Pancreas (tissue), 10 donors: Measurements from ENCODE around the gene FRMD7. TPM values are rescaled to one million over a fixed set of nuclear protein-coding genes. Genes with fewer than 3 reads are reported as not detected.

ENCODE experiments used
- ATAC-seq, 4 donors: fragments of 200-7000 bp; cut with Tn5 transposase; one replicate each; pipeline versions ENCODE4 v1.8.0 to v1.9.1; 2020; ENCODE audit warnings: mild to moderate bottlenecking in 4 of 4, moderate library complexity in 4 of 4
- DNase-seq, 6 donors: peaks; one replicate each; pipeline ENCODE4 v3.0.0-alpha.2; 2020
- FAIRE-seq: peaks from 2 replicates; lab custom pipeline; 2012; peaks lifted over from hg19 to GRCh38; lab: Jason Lieb, UNC
- H3K27ac ChIP-seq, 4 donors: fragments of 200-600 bp; sonication (generic); 1 replicate in 3 of 4; 2 replicates in 1 of 4; pipeline versions ENCODE4 v1.5.0 to v1.8.0; 2020
- H3K27me3 ChIP-seq, 4 donors: fragments of 200-600 bp; one replicate each; pipeline ENCODE4 v1.8.0; 2021
- H3K36me3 ChIP-seq, 3 donors: fragments of 200-600 bp; sonication (generic) in 1 of 3; one replicate each; pipeline versions ENCODE4 v1.5.0 to v1.8.0; 2020 to 2021
- H3K4me1 ChIP-seq, 3 donors: fragments of 200-600 bp; one replicate each; pipeline ENCODE4 v1.8.0; 2021
- H3K4me3 ChIP-seq, 4 donors: fragments of 200-600 bp; sonication (generic) in 2 of 4; one replicate each; pipeline versions ENCODE4 v1.5.0 to v1.8.0; 2020 to 2021
- H3K9me3 ChIP-seq, 4 donors: fragments of 200-600 bp; one replicate each; pipeline ENCODE4 v1.8.0; 2021
- WGBS, 2 donors: extraction: QIAGEN DNeasy Blood & Tissue Kit; methylation state at CpG; one replicate each; pipeline ENCODE4 v1.1.7; 2013; 5-methylcytosine and 5-hydroxymethylcytosine counted together
- intact Hi-C, 3 donors: fragments of 100-400 bp; cut with DNase I; formaldehyde crosslinking; loops; one replicate each; pipeline versions ENCODE4 v1.11.1 to v1.14.2; 2022
- polyA plus RNA-seq, 2 donors: library from polyadenylated mRNA; stranded (reverse); fragments of 200-250 nt; gene quantifications; one replicate each; pipeline ENCODE4 v1.2.3, GENCODE V29; 2013
- total RNA-seq, 6 donors: library from RNA; stranded (reverse); fragmentation: NEBNext Ultra II Directional in 4 of 6; extraction: Animal tissue kit (Norgen Biotek cat#: 25700) in 4 of 6; gene quantifications; one replicate each; pipeline versions ENCODE4 v1.2.1 to v1.2.4, GENCODE V29; 2021 to 2023
- TF ChIP-seq, protein P1 (sequence below), 4 donors: fragments of 200-600 bp; sonication (generic) in 3 of 4; IDR thresholded peaks; one replicate each; pipeline versions ENCODE4 v1.5.0 to v1.8.0; 2021; ENCODE audit warnings: antibody characterized with exemption in 4 of 4
- donor health status: healthy with polysubstance abuse.
- donor health status: DM: no; HTN: no; CAD: no; lungs with moderate emphysema.
- donor health status: DM: no; HTN: no; CAD: no.
- donor health status: control.
- donor health status: control.
- donor health status: Bipolar disorder and iron deficiency.
- donor health status: DM: yes; HTN: yes; CAD: no.
- donor health status: DM: no; HTN: no; CAD: no.
- donor health status: DM: no; HTN: no; CAD: no.
- donor health status: DM: yes; HTN: yes; CAD: no.

The FRMD7 gene
- total and polyA plus RNA-seq, 8 donors = 0.02 TPM; not detected in 7

DNA sequence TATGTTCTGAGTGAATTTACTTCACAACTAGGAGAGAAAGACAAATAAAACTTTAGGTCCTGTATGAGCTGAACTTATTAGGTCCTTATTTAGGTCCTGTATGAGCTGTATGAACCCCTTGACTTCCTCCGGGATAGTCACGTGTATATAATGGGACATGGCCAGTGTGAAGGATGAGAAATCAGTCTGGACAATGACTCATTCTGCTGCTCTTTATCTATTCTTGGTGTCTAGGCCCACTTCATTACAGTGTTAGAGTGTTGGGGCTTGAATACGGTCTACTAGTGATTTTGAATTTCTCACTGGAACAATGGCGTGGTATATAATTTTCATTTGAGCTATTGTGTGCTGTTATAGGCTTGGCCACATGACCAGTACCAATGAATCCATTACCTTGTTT lies 82.9 kb downstream of the FRMD7 start:
- no peaks in the 10 kb centered on the region for H3K36me3 ChIP-seq
- 82 to 95% methylated on average over 4 of the region's 4 CpGs for WGBS, 2 donors
- H3K4me1 ChIP-seq = no peaks in the 10 kb centered on the region
- no peak overlapping the region for H3K27ac ChIP-seq
- DNase-seq (no peak), ATAC-seq (no peak), FAIRE-seq (no peak)
- intact Hi-C loops = no loop called here
- H3K27me3 ChIP-seq = no peaks in the 10 kb centered on the region
- TF ChIP-seq, protein P1, sequence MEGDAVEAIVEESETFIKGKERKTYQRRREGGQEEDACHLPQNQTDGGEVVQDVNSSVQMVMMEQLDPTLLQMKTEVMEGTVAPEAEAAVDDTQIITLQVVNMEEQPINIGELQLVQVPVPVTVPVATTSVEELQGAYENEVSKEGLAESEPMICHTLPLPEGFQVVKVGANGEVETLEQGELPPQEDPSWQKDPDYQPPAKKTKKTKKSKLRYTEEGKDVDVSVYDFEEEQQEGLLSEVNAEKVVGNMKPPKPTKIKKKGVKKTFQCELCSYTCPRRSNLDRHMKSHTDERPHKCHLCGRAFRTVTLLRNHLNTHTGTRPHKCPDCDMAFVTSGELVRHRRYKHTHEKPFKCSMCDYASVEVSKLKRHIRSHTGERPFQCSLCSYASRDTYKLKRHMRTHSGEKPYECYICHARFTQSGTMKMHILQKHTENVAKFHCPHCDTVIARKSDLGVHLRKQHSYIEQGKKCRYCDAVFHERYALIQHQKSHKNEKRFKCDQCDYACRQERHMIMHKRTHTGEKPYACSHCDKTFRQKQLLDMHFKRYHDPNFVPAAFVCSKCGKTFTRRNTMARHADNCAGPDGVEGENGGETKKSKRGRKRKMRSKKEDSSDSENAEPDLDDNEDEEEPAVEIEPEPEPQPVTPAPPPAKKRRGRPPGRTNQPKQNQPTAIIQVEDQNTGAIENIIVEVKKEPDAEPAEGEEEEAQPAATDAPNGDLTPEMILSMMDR (IDR thresholded peaks at IDR 0.05) = no peak
- no peaks in the 10 kb centered on the region for H3K9me3 ChIP-seq
- no peak overlapping the region for H3K4me3 ChIP-seq

DNA sequence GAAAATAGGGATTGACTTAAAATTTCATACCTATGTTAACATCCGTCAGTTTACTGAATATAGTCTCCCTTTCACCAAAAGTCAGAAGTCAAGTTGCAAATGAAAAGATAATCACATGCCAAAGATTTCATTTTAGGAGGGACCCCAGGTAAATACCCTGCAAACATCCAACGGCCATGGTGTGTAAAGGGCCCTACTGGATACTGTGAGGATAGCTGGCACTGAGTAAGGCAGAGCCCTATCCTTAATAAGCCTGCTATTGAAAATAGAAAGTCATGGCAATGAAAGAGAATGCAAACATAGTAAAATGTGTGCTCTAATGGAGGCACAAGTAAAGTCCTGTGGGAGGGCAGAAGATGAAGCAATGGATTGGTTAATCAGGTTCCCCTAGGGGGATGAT lies 83.8 kb downstream of the FRMD7 start:
- intact Hi-C loops = no loop called here
- Histone ChIP-seq H3K4me1 (no peaks in the 10 kb centered on the region), H3K4me3 (no peak overlapping the region), H3K27me3 (no peaks in the 10 kb centered on the region), H3K36me3 (no peaks in the 10 kb centered on the region), H3K27ac (no peak overlapping the region), H3K9me3 (no peaks in the 10 kb centered on the region)
- no peak for ATAC-seq
- 67 to 93% methylated on average over 2 of the region's 2 CpGs for WGBS, 2 donors
- TF ChIP-seq, protein P1 (IDR thresholded peaks at IDR 0.05) = no peak
- no peak for DNase-seq
- FAIRE-seq = no peak

DNA sequence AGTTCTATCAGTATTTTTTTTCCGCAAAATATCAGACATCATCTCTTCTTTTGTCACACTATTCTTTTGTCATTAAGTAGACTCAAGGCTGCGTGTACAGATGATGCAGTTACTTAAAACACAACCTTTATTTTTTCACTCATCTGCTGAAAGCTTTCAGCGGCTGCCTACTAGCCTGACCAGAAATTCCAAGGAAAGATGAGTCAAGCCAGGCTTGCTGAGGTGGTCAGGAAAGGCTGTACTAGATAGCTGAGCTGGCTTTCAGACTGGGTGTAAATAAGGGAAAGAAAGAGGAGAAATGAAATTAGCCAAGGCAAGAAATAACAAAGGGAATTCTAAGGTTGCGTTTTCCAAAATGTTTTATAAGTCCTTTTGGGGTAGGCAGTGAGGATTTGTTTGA lies 86.8 kb downstream of the FRMD7 start:
- H3K4me3 ChIP-seq = no peak overlapping the region
- ATAC-seq (no peak), FAIRE-seq (no peak), DNase-seq (no peak)
- intact Hi-C loops = no loop called here
- no peaks in the 10 kb centered on the region for H3K36me3 ChIP-seq
- no peaks in the 10 kb centered on the region for H3K9me3 ChIP-seq
- H3K27ac ChIP-seq = no peak overlapping the region
- no peaks in the 10 kb centered on the region for H3K27me3 ChIP-seq
- TF ChIP-seq, protein P1 (IDR thresholded peaks at IDR 0.05) = no peak
- no peaks in the 10 kb centered on the region for H3K4me1 ChIP-seq
- WGBS, 2 donors = 68 to 89% methylated on average over 4 of the region's 4 CpGs

DNA sequence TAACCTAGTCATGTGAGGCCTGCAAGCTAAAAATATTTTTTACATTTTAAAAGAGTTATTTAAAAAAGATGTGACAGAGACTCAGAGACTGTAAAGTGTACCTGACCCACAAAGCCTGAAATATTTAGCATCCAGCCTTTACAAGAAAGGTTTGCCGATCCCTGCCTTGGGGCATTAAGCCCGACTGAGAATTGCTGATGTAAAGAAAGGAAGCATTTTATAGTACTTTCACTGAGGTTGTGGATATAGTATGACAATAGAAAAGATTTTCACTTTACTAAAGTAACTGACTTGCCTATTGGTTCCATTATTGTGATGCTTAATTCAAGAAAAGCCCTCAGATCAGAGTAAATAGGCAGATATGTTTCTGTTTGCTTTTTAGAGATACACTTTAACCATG lies 87.8 kb downstream of the FRMD7 start:
- intact Hi-C loops = no loop called here
- no peaks in the 10 kb centered on the region for H3K36me3 ChIP-seq
- ATAC-seq (no peak), DNase-seq (no peak), FAIRE-seq (no peak)
- H3K4me1 ChIP-seq = no peaks in the 10 kb centered on the region
- no peaks in the 10 kb centered on the region for H3K9me3 ChIP-seq
- 81 to 93% methylated on average over 2 of the region's 2 CpGs for WGBS, 2 donors
- H3K27me3 ChIP-seq = no peaks in the 10 kb centered on the region
- H3K27ac ChIP-seq = no peak overlapping the region
- no peak overlapping the region for H3K4me3 ChIP-seq
- TF ChIP-seq, protein P1 (IDR thresholded peaks at IDR 0.05) = no peak

DNA sequence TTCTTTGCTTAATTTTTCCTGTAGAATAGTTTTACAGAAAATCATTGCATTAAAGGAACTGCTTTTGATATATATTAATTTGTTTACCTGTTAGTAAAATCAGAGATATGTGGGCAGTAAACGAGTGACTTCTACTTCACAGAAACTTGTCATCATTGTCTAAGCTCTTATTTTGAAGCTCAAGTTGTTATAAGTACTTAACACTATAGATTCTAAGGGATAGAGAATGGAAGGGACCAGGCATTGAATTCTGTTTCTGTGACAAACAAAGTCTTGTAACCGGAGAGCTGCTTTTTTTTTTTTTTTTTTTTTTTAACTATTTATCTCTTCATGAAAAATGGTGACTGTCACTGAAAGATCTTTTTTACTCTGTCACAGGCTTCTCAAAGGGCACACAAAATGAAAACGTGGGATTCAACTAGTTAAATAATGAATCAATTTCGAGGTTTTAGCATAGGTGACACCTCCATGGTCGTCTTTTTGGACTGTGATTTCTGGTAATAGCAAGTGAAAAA lies 90.3 kb downstream of the FRMD7 start:
- ATAC-seq (no peak), FAIRE-seq (no peak), DNase-seq (no peak)
- WGBS, 2 donors = 46 to 62% methylated on average over 5 of the region's 5 CpGs
- intact Hi-C loops = no loop called here
- no peak overlapping the region for H3K27ac ChIP-seq
- no peaks in the 10 kb centered on the region for H3K36me3 ChIP-seq
- H3K9me3 ChIP-seq = no peaks in the 10 kb centered on the region
- H3K4me1 ChIP-seq = no peaks in the 10 kb centered on the region
- H3K27me3 ChIP-seq = peaks cover 0 to 6% (median 0%) of the 10 kb centered on the region in 4 donors
- TF ChIP-seq, protein P1 (IDR thresholded peaks at IDR 0.05) = no peak
- no peak overlapping the region for H3K4me3 ChIP-seq
